HepG2 (cell line): ENCODE results near the gene ETNK1.
"Not testable (repeated sequence)": the region's sequence is repeated elsewhere in the genome, so short reads cannot be mapped to it uniquely, and the experiment has no call there.

ENCODE experiments used
- CHD4 ChIP-seq: fragments of 200-600 bp; sonication (generic); IDR thresholded peaks from 2 replicates; pipeline ENCODE4 v1.7.0; 2017; ENCODE audit warnings: mild to moderate bottlenecking, low read length, borderline replicate concordance
- EZH2 ChIP-seq: conservative IDR thresholded peaks from 2 replicates; pipeline ENCODE4 v1.6.1; 2012; ENCODE audit warnings: mild to moderate bottlenecking, low read depth, low read length, moderate library complexity
- FOXJ3 ChIP-seq: sonication (generic); formaldehyde crosslinking; IDR thresholded peaks from 2 replicates; pipeline ENCODE4 v1.4.0; 2020; ENCODE audit warnings: missing genetic modification reagents, mild to moderate bottlenecking, borderline replicate concordance
- MAZ ChIP-seq, 2 experiments: sonication (generic) in 1 of 2; formaldehyde crosslinking in 1 of 2; IDR thresholded peaks; 2 replicates each; pipeline versions ENCODE4 v1.5.0 to v1.6.1; 2012 to 2020; ENCODE audit warnings: low read depth in 2 of 2, mild to moderate bottlenecking in 2 of 2, borderline replicate concordance in 1 of 2, improper control_type of control experiment in 1 of 2, low read length in 1 of 2, missing genetic modification reagents in 1 of 2, moderate library complexity in 1 of 2
- NFYB ChIP-seq: sonication (generic); formaldehyde crosslinking; IDR thresholded peaks from 2 replicates; pipeline ENCODE4 v1.4.0; 2020; ENCODE audit warnings: missing genetic modification reagents
- RFX5 ChIP-seq: IDR thresholded peaks from 2 replicates; pipeline ENCODE4 v1.6.1; 2011; ENCODE audit warnings: low read depth, low read length, improper control_type of control experiment
- TAF1 ChIP-seq: sonication (generic); formaldehyde crosslinking; IDR thresholded peaks from 2 replicates; pipeline ENCODE4 v1.4.0; 2020; ENCODE audit warnings: missing genetic modification reagents
- THYN1 ChIP-seq: sonication (generic); formaldehyde crosslinking; IDR thresholded peaks from 2 replicates; pipeline ENCODE4 v1.8.1; 2023; ENCODE audit warnings: low read depth, mild to moderate bottlenecking, moderate library complexity, missing genetic modification reagents, borderline replicate concordance
- ZFP37 ChIP-seq: sonication (generic); formaldehyde crosslinking; IDR thresholded peaks from 2 replicates; pipeline ENCODE4 v1.4.0; 2020; ENCODE audit warnings: missing genetic modification reagents, borderline replicate concordance
- ZNF274 ChIP-seq: sonication (generic); formaldehyde crosslinking; IDR thresholded peaks from 2 replicates; pipeline ENCODE4 v1.5.1; 2020; ENCODE audit warnings: mild to moderate bottlenecking, missing genetic modification reagents
- ZSCAN12 ChIP-seq: sonication (generic); formaldehyde crosslinking; IDR thresholded peaks from 2 replicates; pipeline ENCODE4 v1.9.0; 2021; ENCODE audit warnings: mild to moderate bottlenecking, missing genetic modification reagents
- TF ChIP-seq, protein P1 (sequence below): sonication (generic); formaldehyde crosslinking; IDR thresholded peaks from 2 replicates; pipeline ENCODE4 v1.5.1; 2020; ENCODE audit warnings: missing genetic modification reagents, mild to moderate bottlenecking, borderline replicate concordance
- TF ChIP-seq, protein P2 (sequence below): IDR thresholded peaks from 2 replicates; pipeline ENCODE4 v1.6.1; 2012; ENCODE audit warnings: inconsistent platforms
- TF ChIP-seq, protein P3 (sequence below): sonication (generic); formaldehyde crosslinking; IDR thresholded peaks from 2 replicates; pipeline ENCODE4 v1.8.0; 2022; ENCODE audit warnings: mild to moderate bottlenecking, missing genetic modification reagents; ENCODE audit not compliant: insufficient replicate concordance

DNA sequence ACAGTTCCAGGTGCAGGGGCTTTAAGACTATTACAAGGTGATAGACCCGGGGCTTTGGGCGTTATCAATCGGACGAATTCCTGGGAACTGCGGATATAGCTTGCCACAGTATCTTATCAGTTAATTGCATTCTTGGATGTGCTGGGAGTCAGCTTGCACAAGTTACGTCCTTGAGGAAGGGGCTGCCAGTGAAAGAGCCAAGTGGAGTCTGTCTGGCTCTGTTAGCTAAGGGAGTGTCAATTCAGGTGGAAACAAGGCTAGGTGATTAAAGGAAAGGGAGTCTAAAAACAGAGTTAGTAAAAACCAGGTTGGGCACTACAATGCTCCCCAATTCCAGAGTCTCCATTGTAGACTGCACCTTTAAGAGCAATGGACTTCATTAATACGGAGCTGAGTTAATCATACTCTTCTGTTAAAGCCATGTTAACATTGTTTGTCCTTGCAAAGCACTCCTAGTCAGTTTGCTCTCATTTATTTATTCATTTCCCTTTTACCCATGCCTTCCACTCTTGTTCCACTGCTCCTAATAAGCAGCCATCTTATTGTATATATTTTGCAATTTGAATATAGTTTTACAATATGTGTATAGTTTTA is 76.3 kb downstream of the ETNK1 start:
- not testable (repeated sequence) for TF ChIP-seq MAZ (IDR thresholded peaks at IDR 0.05; ENCODE audit: borderline replicate concordance, low read depth, low read length); MAZ (CRISPR knock-in tag; IDR thresholded peaks at IDR 0.05; ENCODE audit: low read depth); THYN1 (CRISPR knock-in tag); EZH2; NFYB; ZNF274 (CRISPR knock-in tag); FOXJ3 (CRISPR knock-in tag); ZFP37; RFX5; ZSCAN12 (CRISPR knock-in tag); TAF1 (CRISPR knock-in tag); CHD4
- TF ChIP-seq, protein P1, sequence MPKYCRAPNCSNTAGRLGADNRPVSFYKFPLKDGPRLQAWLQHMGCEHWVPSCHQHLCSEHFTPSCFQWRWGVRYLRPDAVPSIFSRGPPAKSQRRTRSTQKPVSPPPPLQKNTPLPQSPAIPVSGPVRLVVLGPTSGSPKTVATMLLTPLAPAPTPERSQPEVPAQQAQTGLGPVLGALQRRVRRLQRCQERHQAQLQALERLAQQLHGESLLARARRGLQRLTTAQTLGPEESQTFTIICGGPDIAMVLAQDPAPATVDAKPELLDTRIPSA (CRISPR knock-in tag) = not testable (repeated sequence)
- TF ChIP-seq, protein P2, sequence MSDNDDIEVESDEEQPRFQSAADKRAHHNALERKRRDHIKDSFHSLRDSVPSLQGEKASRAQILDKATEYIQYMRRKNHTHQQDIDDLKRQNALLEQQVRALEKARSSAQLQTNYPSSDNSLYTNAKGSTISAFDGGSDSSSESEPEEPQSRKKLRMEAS = not testable (repeated sequence)
- TF ChIP-seq, protein P3, sequence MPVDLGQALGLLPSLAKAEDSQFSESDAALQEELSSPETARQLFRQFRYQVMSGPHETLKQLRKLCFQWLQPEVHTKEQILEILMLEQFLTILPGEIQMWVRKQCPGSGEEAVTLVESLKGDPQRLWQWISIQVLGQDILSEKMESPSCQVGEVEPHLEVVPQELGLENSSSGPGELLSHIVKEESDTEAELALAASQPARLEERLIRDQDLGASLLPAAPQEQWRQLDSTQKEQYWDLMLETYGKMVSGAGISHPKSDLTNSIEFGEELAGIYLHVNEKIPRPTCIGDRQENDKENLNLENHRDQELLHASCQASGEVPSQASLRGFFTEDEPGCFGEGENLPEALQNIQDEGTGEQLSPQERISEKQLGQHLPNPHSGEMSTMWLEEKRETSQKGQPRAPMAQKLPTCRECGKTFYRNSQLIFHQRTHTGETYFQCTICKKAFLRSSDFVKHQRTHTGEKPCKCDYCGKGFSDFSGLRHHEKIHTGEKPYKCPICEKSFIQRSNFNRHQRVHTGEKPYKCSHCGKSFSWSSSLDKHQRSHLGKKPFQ (CRISPR knock-in tag) = not testable (repeated sequence)
